Astrocyte (in vitro differentiated cells and primary cell): ENCODE data around the gene ATP5MC2.

Experiments
- EZH2 ChIP-seq: IDR thresholded peaks from 2 replicates; pipeline ENCODE4 v1.6.1; 2012; ENCODE audit warnings: mild to moderate bottlenecking, low read length, inconsistent platforms; ENCODE audit not compliant: insufficient read depth
- TF ChIP-seq, protein P1 (sequence below): IDR thresholded peaks from 2 replicates; pipeline ENCODE4 v1.5.1; 2011; ENCODE audit warnings: low read depth, mild to moderate bottlenecking, inconsistent platforms, low read length, moderate library complexity; ENCODE audit not compliant: insufficient read depth

DNA sequence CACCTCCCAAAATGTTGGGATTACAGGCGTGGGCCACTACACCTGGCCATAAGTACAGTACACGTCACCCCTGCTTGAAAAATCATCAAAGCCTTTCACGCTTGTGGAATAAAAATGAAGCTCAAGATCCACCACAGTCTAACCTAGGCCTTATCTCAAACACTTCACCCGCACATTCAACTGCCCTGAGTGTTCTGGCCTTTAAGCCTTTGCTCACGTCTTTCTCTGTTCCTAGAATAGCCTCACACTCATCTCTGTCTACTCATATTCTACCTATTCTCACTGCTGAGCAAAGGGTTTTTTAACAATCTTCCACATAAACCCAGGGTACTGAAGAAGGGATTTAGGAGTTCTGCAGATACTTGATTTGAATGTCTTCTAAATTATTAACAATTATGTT lies 41.4 kb upstream of the ATP5MC2 start:
- TF ChIP-seq, protein P1, sequence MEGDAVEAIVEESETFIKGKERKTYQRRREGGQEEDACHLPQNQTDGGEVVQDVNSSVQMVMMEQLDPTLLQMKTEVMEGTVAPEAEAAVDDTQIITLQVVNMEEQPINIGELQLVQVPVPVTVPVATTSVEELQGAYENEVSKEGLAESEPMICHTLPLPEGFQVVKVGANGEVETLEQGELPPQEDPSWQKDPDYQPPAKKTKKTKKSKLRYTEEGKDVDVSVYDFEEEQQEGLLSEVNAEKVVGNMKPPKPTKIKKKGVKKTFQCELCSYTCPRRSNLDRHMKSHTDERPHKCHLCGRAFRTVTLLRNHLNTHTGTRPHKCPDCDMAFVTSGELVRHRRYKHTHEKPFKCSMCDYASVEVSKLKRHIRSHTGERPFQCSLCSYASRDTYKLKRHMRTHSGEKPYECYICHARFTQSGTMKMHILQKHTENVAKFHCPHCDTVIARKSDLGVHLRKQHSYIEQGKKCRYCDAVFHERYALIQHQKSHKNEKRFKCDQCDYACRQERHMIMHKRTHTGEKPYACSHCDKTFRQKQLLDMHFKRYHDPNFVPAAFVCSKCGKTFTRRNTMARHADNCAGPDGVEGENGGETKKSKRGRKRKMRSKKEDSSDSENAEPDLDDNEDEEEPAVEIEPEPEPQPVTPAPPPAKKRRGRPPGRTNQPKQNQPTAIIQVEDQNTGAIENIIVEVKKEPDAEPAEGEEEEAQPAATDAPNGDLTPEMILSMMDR = no peak
- no peak for TF ChIP-seq EZH2
